Right cardiac atrium (tissue), 5 donors: ENCODE results near the gene TPRA1. TPM values are rescaled to one million over a fixed set of nuclear protein-coding genes. Genes with fewer than 3 reads are reported as not detected.

Source experiments
- ATAC-seq, 2 donors: fragments of 200-7000 bp; cut with Tn5 transposase; one replicate each; pipeline versions ENCODE4 v1.8.0 to v1.9.1; 2020; ENCODE audit warnings: moderate library complexity in 2 of 2, mild to moderate bottlenecking in 1 of 2
- DNase-seq, 3 donors: peaks; one replicate each; pipeline ENCODE4 v3.0.0-alpha.2; 2020
- H3K27ac ChIP-seq: one replicate; pipeline ENCODE4 v1.5.1; 2013; ENCODE audit warnings: mild to moderate bottlenecking, low read length, control low read depth, moderate library complexity
- H3K27me3 ChIP-seq: one replicate; pipeline ENCODE4 v1.6.1; 2013; ENCODE audit not compliant: control insufficient read depth, insufficient read depth
- H3K4me1 ChIP-seq: one replicate; pipeline ENCODE4 v1.6.1; 2013; ENCODE audit warnings: low read length; ENCODE audit not compliant: control insufficient read depth, insufficient read depth
- H3K4me3 ChIP-seq: one replicate; pipeline ENCODE4 v1.5.1; 2013; ENCODE audit warnings: low read length, control low read depth
- H3K9me3 ChIP-seq: one replicate; pipeline ENCODE4 v1.6.1; 2013; ENCODE audit warnings: low read length; ENCODE audit not compliant: control insufficient read depth
- WGBS: extraction: QIAGEN DNeasy Blood & Tissue Kit; methylation state at CpG from one replicate; pipeline ENCODE4 v1.1.7; 2013; 5-methylcytosine and 5-hydroxymethylcytosine counted together
- intact Hi-C, 4 donors: fragments of 100-400 bp; cut with DNase I; formaldehyde crosslinking; loops; one replicate each; pipeline versions ENCODE4 v1.11.0 to v1.14.0; 2022 to 2023
- polyA plus RNA-seq: library from polyadenylated mRNA; stranded (reverse); fragments of 200-250 nt; gene quantifications from one replicate; pipeline ENCODE4 v1.2.3, GENCODE V29; 2013
- total RNA-seq, 4 donors: library from RNA; stranded (reverse); fragmentation: NEBNext Ultra II Directional; extraction: Animal tissue kit (Norgen Biotek cat#: 25700); gene quantifications; one replicate each; pipeline ENCODE4 v1.2.1, GENCODE V29; 2021
- donor health status: healthy with polysubstance abuse.
- donor health status: DM: no; HTN: yes; CAD: no.
- donor health status: DM: no; HTN: no; CAD: no.
- donor health status: DM: no; HTN: yes; CAD: no; lungs with severe emphysema.
- donor health status: DM: yes; HTN: yes; CAD: no.

The TPRA1 gene
- total and polyA plus RNA-seq, 5 donors: 17.9 to 23.7 (median 19.2) TPM

GRCh38 chr3:127573912-127574311, 16.6 kb downstream of the TPRA1 start:
- 79% methylated on average over 5 of the region's 5 CpGs for WGBS
- intact Hi-C loops: loop anchor here in 1 of 4 donors (10.0 kb wide), 1 partner anchor 401 kb away; no protein-coding TSS in a partner anchor
- peak in 1 of 3 donors; percentile 51 for DNase-seq
- Histone ChIP-seq H3K9me3 (no peaks in the 10 kb centered on the region), H3K4me1 (no peaks in the 10 kb centered on the region), H3K27me3 (no peaks in the 10 kb centered on the region), H3K27ac (no peak overlapping the region), H3K4me3 (no peak overlapping the region)
- ATAC-seq: no peak

- DNase-seq (peak in 1 of 3 donors; percentile 43), ATAC-seq (no peak)
- Histone ChIP-seq H3K27me3 (no peaks in the 10 kb centered on the region), H3K27ac (no peak overlapping the region), H3K4me3 (no peak overlapping the region), H3K4me1 (no peaks in the 10 kb centered on the region), H3K9me3 (no peaks in the 10 kb centered on the region)
- 89% methylated on average over 14 of the region's 14 CpGs for WGBS
- intact Hi-C loops: loop anchor here in 1 of 4 donors (10.0 kb wide), 1 partner anchor 401 kb away; no protein-coding TSS in a partner anchor
Observed at GRCh38 chr3:127573401-127573800, 17.1 kb downstream of the TPRA1 start.

GRCh38 chr3:127572735-127573134, 17.8 kb downstream of the TPRA1 start:
- no peaks in the 10 kb centered on the region for H3K4me1 ChIP-seq
- 90% methylated on average over 3 of the region's 3 CpGs for WGBS
- H3K27me3 ChIP-seq: no peaks in the 10 kb centered on the region
- DNase-seq: no peak
- intact Hi-C loops: loop anchor here in 1 of 4 donors (10.0 kb wide), 1 partner anchor 402 kb away; no protein-coding TSS in a partner anchor
- H3K4me3 ChIP-seq: no peak overlapping the region
- H3K9me3 ChIP-seq: no peaks in the 10 kb centered on the region
- no peak for ATAC-seq
- H3K27ac ChIP-seq: no peak overlapping the region

- WGBS: 79% methylated on average over 6 of the region's 6 CpGs
- H3K27me3 ChIP-seq: no peaks in the 10 kb centered on the region
- DNase-seq: no peak
Observed at GRCh38 chr3:127572186-127572585, 18.3 kb downstream of the TPRA1 start.

GRCh38 chr3:127570520-127570919, 20.0 kb downstream of the TPRA1 start:
- ATAC-seq: no peak
- H3K27me3 ChIP-seq: no peaks in the 10 kb centered on the region
- H3K27ac ChIP-seq: no peak overlapping the region
- intact Hi-C loops: loop anchor here in 1 of 4 donors (10.0 kb wide), 1 partner anchor 404 kb away; no protein-coding TSS in a partner anchor
- H3K9me3 ChIP-seq: no peaks in the 10 kb centered on the region
- DNase-seq: no peak
- 96% methylated on average over 7 of the region's 7 CpGs for WGBS
- H3K4me1 ChIP-seq: no peaks in the 10 kb centered on the region
- no peak overlapping the region for H3K4me3 ChIP-seq

More at GRCh38 chr3:127572186-127572585, 18.3 kb downstream of the TPRA1 start:
- intact Hi-C loops: loop anchor here in 1 of 4 donors (10.0 kb wide), 1 partner anchor 403 kb away; no protein-coding TSS in a partner anchor
- no peak for ATAC-seq
- Histone ChIP-seq H3K4me3 (no peak overlapping the region), H3K9me3 (no peaks in the 10 kb centered on the region), H3K4me1 (no peaks in the 10 kb centered on the region), H3K27ac (no peak overlapping the region)

GRCh38 chr3:127569160-127569559, 21.4 kb downstream of the TPRA1 start:
- WGBS: 78% methylated on average over 1 of the region's 1 CpG
- Histone ChIP-seq H3K4me1 (no peaks in the 10 kb centered on the region), H3K27ac (no peak overlapping the region), H3K4me3 (no peak overlapping the region), H3K27me3 (no peaks in the 10 kb centered on the region), H3K9me3 (no peaks in the 10 kb centered on the region)
- no peak for ATAC-seq
- no peak for DNase-seq
- intact Hi-C loops: no loop called here

- no peak for DNase-seq
- 90% methylated on average over 9 of the region's 9 CpGs for WGBS
Observed at GRCh38 chr3:127568586-127568985, 21.9 kb downstream of the TPRA1 start.

GRCh38 chr3:127566833-127567232, 23.7 kb downstream of the TPRA1 start:
- H3K9me3 ChIP-seq: no peaks in the 10 kb centered on the region
- 76% methylated on average over 9 of the region's 9 CpGs for WGBS
- no peaks in the 10 kb centered on the region for H3K27me3 ChIP-seq
- H3K4me3 ChIP-seq: no peak overlapping the region
- intact Hi-C loops: no loop called here
- H3K4me1 ChIP-seq: no peaks in the 10 kb centered on the region
- DNase-seq: no peak
- ATAC-seq: no peak
- no peak overlapping the region for H3K27ac ChIP-seq

More at GRCh38 chr3:127568586-127568985, 21.9 kb downstream of the TPRA1 start:
- Histone ChIP-seq H3K27me3 (no peaks in the 10 kb centered on the region), H3K27ac (no peak overlapping the region), H3K4me1 (no peaks in the 10 kb centered on the region), H3K9me3 (no peaks in the 10 kb centered on the region), H3K4me3 (no peak overlapping the region)
- intact Hi-C loops: no loop called here
- no peak for ATAC-seq

- 73% methylated on average over 7 of the region's 7 CpGs for WGBS
- Histone ChIP-seq H3K4me3 (no peak overlapping the region), H3K27me3 (no peaks in the 10 kb centered on the region), H3K9me3 (no peaks in the 10 kb centered on the region), H3K27ac (no peak overlapping the region), H3K4me1 (peaks cover 2% of the 10 kb centered on the region)
- ATAC-seq (no peak), DNase-seq (no peak)
- intact Hi-C loops: no loop called here
Observed at GRCh38 chr3:127565711-127566110, 24.8 kb downstream of the TPRA1 start.

- Histone ChIP-seq H3K9me3 (no peaks in the 10 kb centered on the region), H3K27me3 (no peaks in the 10 kb centered on the region), H3K4me3 (no peak overlapping the region), H3K27ac (no peak overlapping the region), H3K4me1 (peaks cover 2% of the 10 kb centered on the region)
- 63% methylated on average over 3 of the region's 3 CpGs for WGBS
- DNase-seq (no peak), ATAC-seq (no peak)
- intact Hi-C loops: no loop called here
Observed at GRCh38 chr3:127560051-127560787, 30.3 kb downstream of the TPRA1 start.

- H3K4me3 ChIP-seq: no peak overlapping the region
- WGBS: 50% methylated on average over 6 of the region's 6 CpGs
- no peaks in the 10 kb centered on the region for H3K27me3 ChIP-seq
- H3K27ac ChIP-seq: no peak overlapping the region
- no peaks in the 10 kb centered on the region for H3K9me3 ChIP-seq
- DNase-seq (no peak), ATAC-seq (no peak)
- H3K4me1 ChIP-seq: peaks cover 1% of the 10 kb centered on the region
- intact Hi-C loops: no loop called here
Observed at GRCh38 chr3:127556565-127556964, 34.0 kb downstream of the TPRA1 start.
